ENCODE data around the gene ATP1A3. TPM values are rescaled to one million over a fixed set of nuclear protein-coding genes. Genes with fewer than 3 reads are reported as not detected.

The ATP1A3 gene
- total RNA-seq, 1 donor from 2014 or later: 23.2 TPM

DNA sequence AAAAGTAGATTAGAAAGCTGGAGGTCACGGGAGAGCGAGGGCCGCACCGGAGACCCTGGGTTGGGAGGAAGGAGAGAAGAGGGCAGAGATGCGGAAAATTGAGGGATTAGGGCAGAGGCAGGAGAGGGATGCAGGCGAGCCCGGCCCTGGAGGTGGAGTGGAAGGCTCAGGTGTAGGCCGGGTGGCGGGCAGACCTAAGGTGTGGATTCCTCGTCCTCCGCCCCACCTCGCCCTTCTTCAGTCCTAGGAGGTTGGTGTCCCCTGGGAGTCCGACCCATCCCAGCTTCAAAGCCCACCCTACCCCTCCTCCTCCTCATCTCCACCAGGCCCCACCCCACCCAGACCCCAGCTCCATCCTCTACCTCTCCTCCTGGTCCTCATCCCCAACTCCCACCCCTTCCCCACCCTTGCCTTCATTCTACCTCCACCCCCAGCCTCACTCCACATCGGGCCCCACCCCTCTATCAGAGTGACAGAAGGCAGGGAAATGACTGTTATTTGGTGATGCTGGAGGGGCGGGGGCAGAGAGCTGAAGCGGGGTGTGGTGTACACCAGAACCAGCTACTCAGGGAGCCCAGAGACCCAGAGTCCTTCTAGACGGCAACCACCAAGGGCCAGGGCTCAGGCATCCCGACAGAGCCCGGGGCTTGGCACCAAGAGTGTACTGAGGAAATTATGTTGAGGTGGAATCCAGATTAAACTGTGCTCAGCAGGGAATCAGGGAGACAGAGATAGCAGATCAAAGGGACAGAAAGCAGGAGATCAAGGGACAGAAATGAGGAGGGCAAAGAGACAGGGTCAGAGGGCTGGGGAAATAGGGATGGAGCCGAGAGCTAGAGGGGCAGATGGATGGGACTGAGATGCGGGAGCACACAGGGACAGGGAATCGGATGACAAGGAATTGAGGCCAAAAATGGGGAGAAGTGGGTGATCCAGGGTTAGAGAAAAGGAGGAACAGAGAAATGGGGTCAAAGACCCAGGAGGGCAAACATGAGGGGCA is 72.2 kb downstream of the ATP1A3 start:
- no peak overlapping the region for H3K4me3 Mint-ChIP-seq
- H3K9me3 Mint-ChIP-seq: no peaks in the 10 kb centered on the region
- H3K27me3 Mint-ChIP-seq (ENCODE audit: low read depth): peaks cover 22% of the 10 kb centered on the region
- DNase-seq (ENCODE audit: low read depth, low spot score): no peak
- H3K27ac Mint-ChIP-seq (ENCODE audit: unreplicated experiment): no peak overlapping the region
- TF ChIP-seq, protein P1, sequence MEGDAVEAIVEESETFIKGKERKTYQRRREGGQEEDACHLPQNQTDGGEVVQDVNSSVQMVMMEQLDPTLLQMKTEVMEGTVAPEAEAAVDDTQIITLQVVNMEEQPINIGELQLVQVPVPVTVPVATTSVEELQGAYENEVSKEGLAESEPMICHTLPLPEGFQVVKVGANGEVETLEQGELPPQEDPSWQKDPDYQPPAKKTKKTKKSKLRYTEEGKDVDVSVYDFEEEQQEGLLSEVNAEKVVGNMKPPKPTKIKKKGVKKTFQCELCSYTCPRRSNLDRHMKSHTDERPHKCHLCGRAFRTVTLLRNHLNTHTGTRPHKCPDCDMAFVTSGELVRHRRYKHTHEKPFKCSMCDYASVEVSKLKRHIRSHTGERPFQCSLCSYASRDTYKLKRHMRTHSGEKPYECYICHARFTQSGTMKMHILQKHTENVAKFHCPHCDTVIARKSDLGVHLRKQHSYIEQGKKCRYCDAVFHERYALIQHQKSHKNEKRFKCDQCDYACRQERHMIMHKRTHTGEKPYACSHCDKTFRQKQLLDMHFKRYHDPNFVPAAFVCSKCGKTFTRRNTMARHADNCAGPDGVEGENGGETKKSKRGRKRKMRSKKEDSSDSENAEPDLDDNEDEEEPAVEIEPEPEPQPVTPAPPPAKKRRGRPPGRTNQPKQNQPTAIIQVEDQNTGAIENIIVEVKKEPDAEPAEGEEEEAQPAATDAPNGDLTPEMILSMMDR (conservative IDR thresholded peaks at IDR 0.05): no peak
- peaks cover 8% of the 10 kb centered on the region for H3K4me1 Mint-ChIP-seq
- H3K36me3 Mint-ChIP-seq (ENCODE audit: low read depth): no peaks in the 10 kb centered on the region

DNA sequence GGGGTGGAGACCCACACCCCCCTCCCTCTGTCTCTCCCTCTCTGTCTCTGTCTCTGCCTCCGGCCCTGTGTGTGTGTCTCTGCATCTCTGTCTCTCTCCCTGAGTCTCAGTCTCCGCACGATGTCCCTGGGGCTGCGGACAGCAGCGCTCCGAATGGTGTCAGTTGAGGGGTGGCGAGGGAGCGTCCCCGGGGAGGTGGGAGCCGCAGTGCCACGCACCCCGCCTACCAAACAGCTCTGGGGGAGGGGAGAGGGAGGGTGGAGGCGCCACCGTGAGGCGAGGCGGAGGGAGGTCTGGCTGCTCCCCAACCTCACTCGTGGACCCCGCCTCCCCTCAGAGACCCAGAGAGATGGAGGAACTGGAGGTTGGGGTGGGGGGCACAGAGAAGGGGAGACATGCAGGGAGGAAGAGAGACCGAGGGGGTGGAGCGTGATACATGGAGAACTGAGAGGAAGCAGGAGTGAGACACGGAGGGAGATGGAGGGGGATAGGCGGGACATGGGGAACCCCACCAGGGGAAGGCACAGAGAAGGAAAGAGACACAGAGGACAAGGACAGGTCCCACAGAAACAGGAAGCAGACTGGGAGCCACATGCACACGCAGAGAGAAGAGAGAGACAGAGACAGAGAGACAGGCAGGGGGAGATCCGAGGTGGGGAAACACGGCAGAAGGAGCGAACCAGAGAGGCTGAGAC is 73.0 kb downstream of the ATP1A3 start:
- TF ChIP-seq, protein P1 (conservative IDR thresholded peaks at IDR 0.05): no peak
- Mint-ChIP-seq H3K9me3 (no peaks in the 10 kb centered on the region), H3K36me3 (ENCODE audit: low read depth) (no peaks in the 10 kb centered on the region), H3K27me3 (ENCODE audit: low read depth) (peaks cover 22% of the 10 kb centered on the region), H3K4me3 (no peak overlapping the region), H3K4me1 (peaks cover 8% of the 10 kb centered on the region), H3K27ac (ENCODE audit: unreplicated experiment) (no peak overlapping the region)
- DNase-seq (ENCODE audit: low read depth, low spot score): no peak

DNA sequence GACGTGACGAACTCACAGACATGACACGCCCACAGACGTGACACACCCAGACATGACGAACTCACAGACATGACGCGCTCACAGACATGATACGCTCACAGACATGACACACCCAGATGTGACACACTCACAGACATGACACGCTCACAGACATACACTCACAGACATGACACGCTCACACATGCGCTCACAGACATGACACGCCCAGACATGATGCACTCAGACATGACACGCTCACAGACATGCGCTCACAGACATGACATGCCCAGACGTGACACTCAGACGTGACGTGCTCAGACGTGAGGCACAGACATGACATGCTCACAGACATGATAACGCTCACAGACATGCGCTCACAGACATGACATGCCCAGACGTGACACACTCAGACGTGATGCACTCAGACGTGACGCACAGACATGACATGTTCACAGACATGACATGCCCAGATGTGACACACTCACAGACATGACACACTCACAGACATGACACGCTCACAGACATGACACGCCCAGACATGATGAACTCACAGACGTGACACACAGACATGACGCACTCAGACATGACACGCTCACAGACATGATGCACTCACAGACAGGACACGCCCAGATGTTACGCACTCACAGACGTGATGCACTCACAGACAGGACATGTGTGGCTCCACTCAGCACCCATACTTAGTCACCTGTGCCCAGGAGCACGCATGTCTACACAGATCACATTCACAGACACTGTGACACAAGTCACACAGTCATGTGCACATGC is 73.9 kb downstream of the ATP1A3 start:
- Mint-ChIP-seq H3K4me1 (peaks cover 8% of the 10 kb centered on the region), H3K36me3 (ENCODE audit: low read depth) (no peaks in the 10 kb centered on the region), H3K27ac (ENCODE audit: unreplicated experiment) (no peak overlapping the region), H3K9me3 (no peaks in the 10 kb centered on the region), H3K4me3 (no peak overlapping the region), H3K27me3 (ENCODE audit: low read depth) (peaks cover 22% of the 10 kb centered on the region)
- no peak for DNase-seq (ENCODE audit: low read depth, low spot score)
- TF ChIP-seq, protein P1 (conservative IDR thresholded peaks at IDR 0.05): no peak

DNA sequence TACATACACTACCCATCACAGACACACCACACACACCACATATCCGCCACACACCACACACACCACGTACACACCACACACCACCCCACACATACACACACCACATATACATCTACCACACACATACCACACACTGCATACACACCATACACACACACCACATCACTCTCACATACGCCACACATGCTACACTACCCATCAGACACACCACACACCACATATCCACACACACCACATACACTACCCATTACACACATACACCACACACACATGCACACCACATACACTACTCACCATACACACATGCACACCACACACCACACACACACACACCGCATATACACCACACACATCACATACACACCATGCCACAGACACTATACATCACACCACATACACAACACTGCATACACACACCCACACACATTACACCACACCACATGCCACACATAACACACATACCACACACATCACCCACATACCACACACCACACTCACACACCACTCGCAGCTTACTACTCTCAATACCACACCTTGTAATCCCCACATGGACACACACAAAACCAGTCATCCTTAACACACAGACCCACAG is 75.3 kb downstream of the ATP1A3 start:
- Mint-ChIP-seq H3K27ac (ENCODE audit: unreplicated experiment) (no peak overlapping the region), H3K9me3 (no peaks in the 10 kb centered on the region), H3K36me3 (ENCODE audit: low read depth) (no peaks in the 10 kb centered on the region), H3K4me1 (peaks cover 8% of the 10 kb centered on the region), H3K27me3 (ENCODE audit: low read depth) (peaks cover 22% of the 10 kb centered on the region), H3K4me3 (no peak overlapping the region)
- TF ChIP-seq, protein P1 (conservative IDR thresholded peaks at IDR 0.05): no peak
- DNase-seq (ENCODE audit: low read depth, low spot score): no peak

DNA sequence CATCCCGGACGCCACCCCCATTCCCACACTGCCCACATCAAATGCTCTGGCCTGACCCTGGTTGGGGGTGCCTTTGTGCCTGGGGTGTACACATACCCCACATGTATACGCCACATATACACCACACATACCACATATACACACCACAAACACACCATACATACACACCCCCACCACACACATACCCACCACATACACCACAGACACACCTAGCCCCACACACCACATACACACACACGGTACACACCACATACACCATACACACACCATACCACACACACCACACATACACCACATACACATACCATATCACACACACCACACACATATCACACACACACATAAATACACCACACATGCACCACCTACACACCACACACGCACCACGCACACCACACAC is 75.9 kb downstream of the ATP1A3 start:
- no peak for DNase-seq (ENCODE audit: low read depth, low spot score)
- Mint-ChIP-seq H3K9me3 (no peaks in the 10 kb centered on the region), H3K27ac (ENCODE audit: unreplicated experiment) (no peak overlapping the region), H3K36me3 (ENCODE audit: low read depth) (no peaks in the 10 kb centered on the region), H3K4me1 (peaks cover 4% of the 10 kb centered on the region), H3K27me3 (ENCODE audit: low read depth) (peaks cover 18% of the 10 kb centered on the region), H3K4me3 (no peak overlapping the region)
- TF ChIP-seq, protein P1 (conservative IDR thresholded peaks at IDR 0.05): no peak
